ENCODE data around the gene BABAM2. TPM values are rescaled to one million over a fixed set of nuclear protein-coding genes. Genes with fewer than 3 reads are reported as not detected.
A peak's percentile ranks its signal among the peaks of the same experiment; 100 is the strongest.

BABAM2 gene
- total and polyA plus RNA-seq, 2 experiments from 2014 or later, result 17.8 to 21.5 TPM

- TF ChIP-seq JUNB (IDR thresholded peaks at IDR 0.05; ENCODE audit: unreplicated experiment) (no peak), EZH2 (IDR thresholded peaks at IDR 0.05; ENCODE audit: low read depth, unreplicated experiment) (no peak), POLR2AphosphoS5 (IDR thresholded peaks at IDR 0.05; ENCODE audit: low read depth) (no peak), ZNF114 (CRISPR knock-in tag; IDR thresholded peaks at IDR 0.05) (no peak), EZH2phosphoT487 (IDR thresholded peaks at IDR 0.05; ENCODE audit: unreplicated experiment) (no peak), ZNF331 (CRISPR knock-in tag; IDR thresholded peaks at IDR 0.05; ENCODE audit: low read depth) (no peak), STAT1 (IDR thresholded peaks at IDR 0.05; ENCODE audit: unreplicated experiment) (no peak)
- TF ChIP-seq, protein P1, sequence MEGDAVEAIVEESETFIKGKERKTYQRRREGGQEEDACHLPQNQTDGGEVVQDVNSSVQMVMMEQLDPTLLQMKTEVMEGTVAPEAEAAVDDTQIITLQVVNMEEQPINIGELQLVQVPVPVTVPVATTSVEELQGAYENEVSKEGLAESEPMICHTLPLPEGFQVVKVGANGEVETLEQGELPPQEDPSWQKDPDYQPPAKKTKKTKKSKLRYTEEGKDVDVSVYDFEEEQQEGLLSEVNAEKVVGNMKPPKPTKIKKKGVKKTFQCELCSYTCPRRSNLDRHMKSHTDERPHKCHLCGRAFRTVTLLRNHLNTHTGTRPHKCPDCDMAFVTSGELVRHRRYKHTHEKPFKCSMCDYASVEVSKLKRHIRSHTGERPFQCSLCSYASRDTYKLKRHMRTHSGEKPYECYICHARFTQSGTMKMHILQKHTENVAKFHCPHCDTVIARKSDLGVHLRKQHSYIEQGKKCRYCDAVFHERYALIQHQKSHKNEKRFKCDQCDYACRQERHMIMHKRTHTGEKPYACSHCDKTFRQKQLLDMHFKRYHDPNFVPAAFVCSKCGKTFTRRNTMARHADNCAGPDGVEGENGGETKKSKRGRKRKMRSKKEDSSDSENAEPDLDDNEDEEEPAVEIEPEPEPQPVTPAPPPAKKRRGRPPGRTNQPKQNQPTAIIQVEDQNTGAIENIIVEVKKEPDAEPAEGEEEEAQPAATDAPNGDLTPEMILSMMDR (conservative IDR thresholded peaks at IDR 0.05; ENCODE audit: low read depth in 2 of 2), result no peak
- TF ChIP-seq, protein P2, sequence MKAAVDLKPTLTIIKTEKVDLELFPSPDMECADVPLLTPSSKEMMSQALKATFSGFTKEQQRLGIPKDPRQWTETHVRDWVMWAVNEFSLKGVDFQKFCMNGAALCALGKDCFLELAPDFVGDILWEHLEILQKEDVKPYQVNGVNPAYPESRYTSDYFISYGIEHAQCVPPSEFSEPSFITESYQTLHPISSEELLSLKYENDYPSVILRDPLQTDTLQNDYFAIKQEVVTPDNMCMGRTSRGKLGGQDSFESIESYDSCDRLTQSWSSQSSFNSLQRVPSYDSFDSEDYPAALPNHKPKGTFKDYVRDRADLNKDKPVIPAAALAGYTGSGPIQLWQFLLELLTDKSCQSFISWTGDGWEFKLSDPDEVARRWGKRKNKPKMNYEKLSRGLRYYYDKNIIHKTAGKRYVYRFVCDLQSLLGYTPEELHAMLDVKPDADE (IDR thresholded peaks at IDR 0.05), result no peak
- TF ChIP-seq, protein P3, sequence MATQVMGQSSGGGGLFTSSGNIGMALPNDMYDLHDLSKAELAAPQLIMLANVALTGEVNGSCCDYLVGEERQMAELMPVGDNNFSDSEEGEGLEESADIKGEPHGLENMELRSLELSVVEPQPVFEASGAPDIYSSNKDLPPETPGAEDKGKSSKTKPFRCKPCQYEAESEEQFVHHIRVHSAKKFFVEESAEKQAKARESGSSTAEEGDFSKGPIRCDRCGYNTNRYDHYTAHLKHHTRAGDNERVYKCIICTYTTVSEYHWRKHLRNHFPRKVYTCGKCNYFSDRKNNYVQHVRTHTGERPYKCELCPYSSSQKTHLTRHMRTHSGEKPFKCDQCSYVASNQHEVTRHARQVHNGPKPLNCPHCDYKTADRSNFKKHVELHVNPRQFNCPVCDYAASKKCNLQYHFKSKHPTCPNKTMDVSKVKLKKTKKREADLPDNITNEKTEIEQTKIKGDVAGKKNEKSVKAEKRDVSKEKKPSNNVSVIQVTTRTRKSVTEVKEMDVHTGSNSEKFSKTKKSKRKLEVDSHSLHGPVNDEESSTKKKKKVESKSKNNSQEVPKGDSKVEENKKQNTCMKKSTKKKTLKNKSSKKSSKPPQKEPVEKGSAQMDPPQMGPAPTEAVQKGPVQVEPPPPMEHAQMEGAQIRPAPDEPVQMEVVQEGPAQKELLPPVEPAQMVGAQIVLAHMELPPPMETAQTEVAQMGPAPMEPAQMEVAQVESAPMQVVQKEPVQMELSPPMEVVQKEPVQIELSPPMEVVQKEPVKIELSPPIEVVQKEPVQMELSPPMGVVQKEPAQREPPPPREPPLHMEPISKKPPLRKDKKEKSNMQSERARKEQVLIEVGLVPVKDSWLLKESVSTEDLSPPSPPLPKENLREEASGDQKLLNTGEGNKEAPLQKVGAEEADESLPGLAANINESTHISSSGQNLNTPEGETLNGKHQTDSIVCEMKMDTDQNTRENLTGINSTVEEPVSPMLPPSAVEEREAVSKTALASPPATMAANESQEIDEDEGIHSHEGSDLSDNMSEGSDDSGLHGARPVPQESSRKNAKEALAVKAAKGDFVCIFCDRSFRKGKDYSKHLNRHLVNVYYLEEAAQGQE (IDR thresholded peaks at IDR 0.05; ENCODE audit: unreplicated experiment), result no peak
Observed at GRCh38 chr2:28318462-28319117, 428.1 kb downstream of the BABAM2 start (continued).

GRCh38 chr2:28319118-28320008, 428.8 kb downstream of the BABAM2 start:
- Mint-ChIP-seq H3K9me3 (no peaks in the 10 kb centered on the region), H3K27ac (no peak overlapping the region), H3K4me1 (peaks cover 42% of the 10 kb centered on the region), H3K27me3 (ENCODE audit: insufficient read depth, low read depth, poor library complexity) (peaks cover 1% of the 10 kb centered on the region), H3K4me3 (no peak overlapping the region), H3K36me3 (ENCODE audit: low read depth) (no peaks in the 10 kb centered on the region)
- DNase-seq (ENCODE audit: low spot score) (no peak), ATAC-seq (peak; percentile 10; the same call in 2 of the 3 replicates)
- Histone ChIP-seq H3K4me2 (no peak overlapping the region), H4K20me1 (replicated peaks; ENCODE audit: insufficient read depth) (no peaks in the 10 kb centered on the region), H3K27ac (ENCODE audit: low read depth) (no peak overlapping the region), H3K36me3 (ENCODE audit: insufficient read depth) (no peaks in the 10 kb centered on the region), H3K4me1 (ENCODE audit: insufficient read depth) (peaks cover 22% of the 10 kb centered on the region), H3K79me2 (replicated peaks; ENCODE audit: insufficient read depth) (no peaks in the 10 kb centered on the region), H3F3A (replicated peaks; ENCODE audit: low read depth) (no peaks in the 10 kb centered on the region), H2AFZ (no peak overlapping the region), H3K27me3 (ENCODE audit: insufficient read depth) (no peaks in the 10 kb centered on the region), H3K9me2 (ENCODE audit: insufficient read depth) (peaks cover 7% of the 10 kb centered on the region), H3K4me3 (no peak overlapping the region)
- no peak for TF ChIP-seq CREB1 (CRISPR knock-in tag; IDR thresholded peaks at IDR 0.05; ENCODE audit: low read depth)
